ENCODE data around the gene ITIH4. TPM values are rescaled to one million over a fixed set of nuclear protein-coding genes. Genes with fewer than 3 reads are reported as not detected.

Gene ITIH4
- total RNA-seq, 1 donor from 2014 or later, result 6.3 TPM

DNA sequence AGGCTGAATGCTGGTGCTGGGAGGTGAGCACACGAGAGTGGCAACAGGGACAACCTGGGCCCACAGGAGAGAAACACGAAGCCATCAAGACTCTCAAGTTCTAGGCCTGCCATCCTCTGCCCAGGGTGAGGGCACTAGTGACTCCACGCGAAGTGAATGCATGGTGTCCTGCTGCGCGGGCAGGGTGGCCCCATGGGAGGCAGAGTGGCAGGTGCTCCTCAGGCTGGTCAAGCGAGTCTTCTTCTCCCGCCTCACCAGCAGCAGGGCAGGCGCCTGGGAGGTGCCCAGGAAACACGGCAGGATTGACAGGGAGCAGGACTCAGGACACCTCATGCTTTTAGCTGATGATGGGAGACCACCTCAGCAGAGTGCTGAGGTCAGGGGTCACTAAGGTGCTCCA is 40.0 kb upstream of the ITIH4 start:
- no peaks in the 10 kb centered on the region for H3K27me3 Mint-ChIP-seq (ENCODE audit: low read depth)
- no peak for DNase-seq (ENCODE audit: low read depth, low spot score)
- H3K9me3 Mint-ChIP-seq, result no peaks in the 10 kb centered on the region
- TF ChIP-seq, protein P1, sequence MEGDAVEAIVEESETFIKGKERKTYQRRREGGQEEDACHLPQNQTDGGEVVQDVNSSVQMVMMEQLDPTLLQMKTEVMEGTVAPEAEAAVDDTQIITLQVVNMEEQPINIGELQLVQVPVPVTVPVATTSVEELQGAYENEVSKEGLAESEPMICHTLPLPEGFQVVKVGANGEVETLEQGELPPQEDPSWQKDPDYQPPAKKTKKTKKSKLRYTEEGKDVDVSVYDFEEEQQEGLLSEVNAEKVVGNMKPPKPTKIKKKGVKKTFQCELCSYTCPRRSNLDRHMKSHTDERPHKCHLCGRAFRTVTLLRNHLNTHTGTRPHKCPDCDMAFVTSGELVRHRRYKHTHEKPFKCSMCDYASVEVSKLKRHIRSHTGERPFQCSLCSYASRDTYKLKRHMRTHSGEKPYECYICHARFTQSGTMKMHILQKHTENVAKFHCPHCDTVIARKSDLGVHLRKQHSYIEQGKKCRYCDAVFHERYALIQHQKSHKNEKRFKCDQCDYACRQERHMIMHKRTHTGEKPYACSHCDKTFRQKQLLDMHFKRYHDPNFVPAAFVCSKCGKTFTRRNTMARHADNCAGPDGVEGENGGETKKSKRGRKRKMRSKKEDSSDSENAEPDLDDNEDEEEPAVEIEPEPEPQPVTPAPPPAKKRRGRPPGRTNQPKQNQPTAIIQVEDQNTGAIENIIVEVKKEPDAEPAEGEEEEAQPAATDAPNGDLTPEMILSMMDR (conservative IDR thresholded peaks at IDR 0.05), result no peak
- peaks cover 9% of the 10 kb centered on the region for H3K36me3 Mint-ChIP-seq (ENCODE audit: low read depth)
- H3K4me3 Mint-ChIP-seq, result no peak overlapping the region
- no peaks in the 10 kb centered on the region for H3K4me1 Mint-ChIP-seq
- H3K27ac Mint-ChIP-seq (ENCODE audit: unreplicated experiment), result peak overlapping the region; percentile 53

DNA sequence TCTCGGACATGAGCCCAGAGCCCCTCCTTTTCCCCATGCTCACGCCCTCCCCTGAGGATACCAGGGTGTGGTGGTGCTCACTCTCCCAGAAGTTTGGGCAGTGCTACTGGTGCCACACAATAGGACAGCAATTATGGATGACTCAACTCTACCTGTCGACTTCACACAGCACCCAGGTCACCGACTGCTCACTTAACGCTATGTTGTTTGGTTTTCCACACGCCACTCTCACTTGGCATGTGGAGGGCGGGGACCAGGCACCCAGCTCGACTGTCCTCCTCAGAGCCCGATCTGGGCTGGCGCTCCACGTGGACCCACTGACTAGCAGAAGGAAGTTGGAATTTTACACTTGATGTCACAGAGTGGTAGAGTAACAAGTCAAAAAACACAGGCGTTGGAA is 36.0 kb upstream of the ITIH4 start:
- Mint-ChIP-seq H3K27me3 (ENCODE audit: low read depth) (no peaks in the 10 kb centered on the region), H3K4me1 (no peaks in the 10 kb centered on the region), H3K27ac (ENCODE audit: unreplicated experiment) (no peak overlapping the region), H3K36me3 (ENCODE audit: low read depth) (peaks cover 25% of the 10 kb centered on the region), H3K9me3 (peaks cover 14% of the 10 kb centered on the region), H3K4me3 (no peak overlapping the region)
- TF ChIP-seq, protein P1 (conservative IDR thresholded peaks at IDR 0.05), result no peak
- DNase-seq (ENCODE audit: low read depth, low spot score), result no peak

DNA sequence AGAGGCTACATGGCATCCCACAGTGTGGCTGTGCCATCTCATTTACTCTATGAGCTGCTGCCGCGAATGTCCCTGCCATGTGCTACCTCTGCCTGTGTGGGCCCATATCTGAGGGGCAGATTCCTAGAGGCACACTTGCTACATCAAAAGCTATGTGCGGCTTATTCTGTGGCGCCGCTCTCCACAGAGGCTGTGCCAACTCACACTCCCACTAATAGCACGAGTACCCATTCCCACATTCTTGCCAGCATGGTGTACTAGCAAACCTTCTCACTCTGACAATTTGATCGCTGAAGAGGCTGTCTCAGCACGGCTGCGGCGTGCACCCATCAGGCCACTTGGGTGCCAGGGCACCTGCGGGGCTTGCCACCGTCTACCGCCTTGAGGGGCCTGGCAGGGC is 35.5 kb upstream of the ITIH4 start:
- Mint-ChIP-seq H3K4me3 (no peak overlapping the region), H3K36me3 (ENCODE audit: low read depth) (peaks cover 25% of the 10 kb centered on the region), H3K27me3 (ENCODE audit: low read depth) (no peaks in the 10 kb centered on the region), H3K4me1 (no peaks in the 10 kb centered on the region), H3K9me3 (peaks cover 14% of the 10 kb centered on the region), H3K27ac (ENCODE audit: unreplicated experiment) (peak overlapping the region; percentile 44)
- DNase-seq (ENCODE audit: low read depth, low spot score), result no peak
- TF ChIP-seq, protein P1 (conservative IDR thresholded peaks at IDR 0.05), result no peak

DNA sequence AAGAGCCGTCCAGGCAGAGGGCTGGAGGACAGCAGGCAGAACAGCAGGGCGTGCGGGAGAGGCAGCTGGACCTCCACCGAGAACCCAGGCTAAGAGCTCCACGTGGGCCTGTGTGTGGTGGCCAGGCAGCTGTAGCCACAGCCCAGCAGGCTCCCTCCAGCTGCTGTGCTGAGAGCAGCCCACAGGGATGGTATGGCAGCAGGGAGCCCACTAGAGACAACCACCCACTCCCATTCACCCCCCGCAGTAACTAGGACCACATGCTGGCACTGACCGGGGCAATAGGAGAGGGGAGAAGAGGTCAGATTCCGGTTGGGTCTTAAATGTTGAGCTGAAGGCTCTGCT is 29.9 kb upstream of the ITIH4 start:
- H3K27me3 Mint-ChIP-seq (ENCODE audit: low read depth), result no peaks in the 10 kb centered on the region
- H3K4me3 Mint-ChIP-seq, result no peak overlapping the region
- TF ChIP-seq, protein P1 (conservative IDR thresholded peaks at IDR 0.05), result no peak
- peaks cover 14% of the 10 kb centered on the region for H3K9me3 Mint-ChIP-seq
- H3K4me1 Mint-ChIP-seq, result no peaks in the 10 kb centered on the region
- no peak for DNase-seq (ENCODE audit: low read depth, low spot score)
- H3K36me3 Mint-ChIP-seq (ENCODE audit: low read depth), result peaks cover 15% of the 10 kb centered on the region
- H3K27ac Mint-ChIP-seq (ENCODE audit: unreplicated experiment), result peak overlapping the region; percentile 81

DNA sequence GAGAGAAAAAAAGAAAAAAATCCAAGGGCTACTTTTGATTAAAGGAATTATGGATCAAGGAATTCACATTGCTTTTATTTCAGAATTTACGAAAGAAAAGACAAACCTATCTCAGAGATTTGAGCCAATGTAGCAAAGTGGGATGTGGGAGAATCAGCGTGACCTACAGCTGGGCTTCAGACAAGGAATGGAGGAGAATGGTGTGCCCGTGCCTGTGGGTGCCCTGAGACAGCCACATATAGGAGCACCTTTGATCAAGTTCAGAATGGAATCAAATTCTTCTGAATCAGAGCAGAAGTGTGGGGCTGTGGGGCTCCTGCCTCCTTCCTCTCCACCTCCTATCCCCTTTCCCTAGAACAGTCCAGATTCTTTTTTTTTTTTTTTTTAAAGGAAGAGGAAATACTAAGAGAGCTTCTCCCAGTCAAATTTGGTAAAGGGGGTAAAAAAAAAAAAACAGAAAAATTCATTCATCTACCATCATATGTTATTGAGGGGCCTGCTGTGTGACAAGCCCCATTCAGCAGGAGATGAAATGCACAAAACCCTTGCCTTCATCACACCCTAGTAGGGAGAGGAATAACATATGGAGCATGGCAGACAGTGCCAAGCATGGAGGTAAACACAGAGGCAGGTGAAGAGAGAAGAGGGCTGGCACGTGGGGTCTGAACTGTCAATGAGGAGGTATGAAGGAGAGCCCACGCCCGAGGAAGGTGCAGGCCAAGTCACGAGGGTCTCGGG is 29.4 kb upstream of the ITIH4 start:
- Mint-ChIP-seq H3K27me3 (ENCODE audit: low read depth) (no peaks in the 10 kb centered on the region), H3K36me3 (ENCODE audit: low read depth) (peaks cover 13% of the 10 kb centered on the region), H3K27ac (ENCODE audit: unreplicated experiment) (no peak overlapping the region), H3K4me3 (no peak overlapping the region), H3K9me3 (peaks cover 11% of the 10 kb centered on the region), H3K4me1 (no peaks in the 10 kb centered on the region)
- no peak for DNase-seq (ENCODE audit: low read depth, low spot score)
- TF ChIP-seq, protein P1 (conservative IDR thresholded peaks at IDR 0.05), result no peak

All from neural crest cell (in vitro differentiated cells).